ENCODE results near the gene FBXO2.

DNA sequence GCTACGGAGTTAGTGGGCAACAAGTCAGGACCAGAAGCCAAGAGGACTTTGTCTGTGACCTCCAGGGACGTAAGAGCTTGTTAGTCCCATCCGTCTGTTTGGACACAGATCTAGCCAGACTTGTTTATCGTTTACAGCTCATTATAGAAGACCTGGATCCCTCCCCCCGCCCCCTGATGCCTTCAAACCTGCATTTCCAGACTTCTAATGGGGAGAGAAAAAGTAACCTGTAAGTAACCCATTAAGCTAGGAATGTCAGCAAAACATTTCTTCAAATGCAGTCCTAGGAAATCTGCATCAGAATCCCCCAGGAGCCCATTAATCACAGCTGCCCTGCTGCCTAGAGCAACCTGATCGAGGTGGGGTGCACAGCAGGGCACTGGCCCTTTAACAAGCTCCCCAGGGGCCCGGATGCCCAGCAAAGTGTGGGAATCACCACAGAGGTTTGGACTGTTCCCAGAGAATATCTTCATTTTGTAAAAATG is 28.1 kb upstream of the FBXO2 start:
- TF ChIP-seq ETV6 (conservative IDR thresholded peaks at IDR 0.05 in 1 of 2, IDR thresholded peaks at IDR 0.05 in 1 of 2; ENCODE audit: borderline replicate concordance in 1 of 2, low read depth in 1 of 2) = no peak
- no peak for TF ChIP-seq SP1 (IDR thresholded peaks at IDR 0.05; ENCODE audit: low read depth, low read length)
- no peak for TF ChIP-seq ATF7 (IDR thresholded peaks at IDR 0.05; ENCODE audit: low read depth)
- TF ChIP-seq, protein P1, sequence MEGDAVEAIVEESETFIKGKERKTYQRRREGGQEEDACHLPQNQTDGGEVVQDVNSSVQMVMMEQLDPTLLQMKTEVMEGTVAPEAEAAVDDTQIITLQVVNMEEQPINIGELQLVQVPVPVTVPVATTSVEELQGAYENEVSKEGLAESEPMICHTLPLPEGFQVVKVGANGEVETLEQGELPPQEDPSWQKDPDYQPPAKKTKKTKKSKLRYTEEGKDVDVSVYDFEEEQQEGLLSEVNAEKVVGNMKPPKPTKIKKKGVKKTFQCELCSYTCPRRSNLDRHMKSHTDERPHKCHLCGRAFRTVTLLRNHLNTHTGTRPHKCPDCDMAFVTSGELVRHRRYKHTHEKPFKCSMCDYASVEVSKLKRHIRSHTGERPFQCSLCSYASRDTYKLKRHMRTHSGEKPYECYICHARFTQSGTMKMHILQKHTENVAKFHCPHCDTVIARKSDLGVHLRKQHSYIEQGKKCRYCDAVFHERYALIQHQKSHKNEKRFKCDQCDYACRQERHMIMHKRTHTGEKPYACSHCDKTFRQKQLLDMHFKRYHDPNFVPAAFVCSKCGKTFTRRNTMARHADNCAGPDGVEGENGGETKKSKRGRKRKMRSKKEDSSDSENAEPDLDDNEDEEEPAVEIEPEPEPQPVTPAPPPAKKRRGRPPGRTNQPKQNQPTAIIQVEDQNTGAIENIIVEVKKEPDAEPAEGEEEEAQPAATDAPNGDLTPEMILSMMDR (IDR thresholded peaks at IDR 0.05 in 2 of 3, conservative IDR thresholded peaks at IDR 0.05 in 1 of 3; ENCODE audit: control insufficient read depth in 2 of 3, extremely low read depth in 1 of 3, insufficient read depth in 1 of 3, low read depth in 3 of 3, low read length in 3 of 3) = no peak
- TF ChIP-seq RFX5 (IDR thresholded peaks at IDR 0.05; ENCODE audit: low read depth, low read length) = no peak
- no peak for TF ChIP-seq RAD21 (IDR thresholded peaks at IDR 0.05; ENCODE audit: insufficient read depth, low read depth, low read length)
- TF ChIP-seq EZH2 (IDR thresholded peaks at IDR 0.05; ENCODE audit: borderline replicate concordance, control insufficient read depth, low read depth, low read length) = no peak

All from GM12878 (cell line).